Measurements from ENCODE around the gene SP140. TPM values are rescaled to one million over a fixed set of nuclear protein-coding genes. Genes with fewer than 3 reads are reported as not detected.

SP140 gene
- total and polyA plus RNA-seq, 2 experiments from 2014 or later = 0.24 to 0.70 TPM

DNA sequence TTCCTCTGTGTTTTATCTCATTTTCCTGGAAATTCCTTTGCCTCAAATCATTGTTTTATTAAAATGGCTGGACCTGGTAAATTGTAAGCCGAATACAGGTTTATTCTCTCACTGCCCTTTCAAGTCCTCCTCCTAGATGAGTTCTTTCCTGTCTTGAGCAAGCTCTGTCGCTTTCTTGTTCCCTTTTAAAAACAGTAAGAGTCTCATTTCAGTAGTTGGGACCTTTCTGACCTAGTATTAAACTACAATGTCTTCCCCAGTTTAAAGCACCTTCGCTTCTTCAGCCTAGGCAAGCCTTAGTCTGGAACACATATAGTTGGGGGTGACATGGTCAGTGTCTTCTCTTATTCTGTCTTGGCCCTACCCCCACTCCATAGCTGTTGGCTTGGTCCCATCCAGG lies 60.5 kb downstream of the SP140 start:
- no peaks in the 10 kb centered on the region for H3K4me1 ChIP-seq (ENCODE audit: insufficient read depth)
- DNase-seq (ENCODE audit: low spot score) = no peak
- peaks cover 13% of the 10 kb centered on the region; the same call in 2 of the 3 replicates for H3K9me3 Mint-ChIP-seq
- ATAC-seq = no peak
- no peaks in the 10 kb centered on the region for H3K27me3 Mint-ChIP-seq (ENCODE audit: insufficient read depth, low read depth, poor library complexity)
- no peak overlapping the region for H3K4me2 ChIP-seq
- H3K4me3 ChIP-seq = no peak overlapping the region
- H3K79me2 ChIP-seq (replicated peaks; ENCODE audit: insufficient read depth) = no peaks in the 10 kb centered on the region
- H3K36me3 Mint-ChIP-seq (ENCODE audit: low read depth) = no peaks in the 10 kb centered on the region
- TF ChIP-seq NANOG (IDR thresholded peaks at IDR 0.05; ENCODE audit: borderline replicate concordance) = no peak
- TF ChIP-seq EZH2phosphoT487 (IDR thresholded peaks at IDR 0.05; ENCODE audit: unreplicated experiment) = no peak
- no peak for TF ChIP-seq POLR2AphosphoS5 (IDR thresholded peaks at IDR 0.05; ENCODE audit: low read depth)
- TF ChIP-seq EZH2 (IDR thresholded peaks at IDR 0.05; ENCODE audit: low read depth, unreplicated experiment) = no peak
- TF ChIP-seq, protein P1, sequence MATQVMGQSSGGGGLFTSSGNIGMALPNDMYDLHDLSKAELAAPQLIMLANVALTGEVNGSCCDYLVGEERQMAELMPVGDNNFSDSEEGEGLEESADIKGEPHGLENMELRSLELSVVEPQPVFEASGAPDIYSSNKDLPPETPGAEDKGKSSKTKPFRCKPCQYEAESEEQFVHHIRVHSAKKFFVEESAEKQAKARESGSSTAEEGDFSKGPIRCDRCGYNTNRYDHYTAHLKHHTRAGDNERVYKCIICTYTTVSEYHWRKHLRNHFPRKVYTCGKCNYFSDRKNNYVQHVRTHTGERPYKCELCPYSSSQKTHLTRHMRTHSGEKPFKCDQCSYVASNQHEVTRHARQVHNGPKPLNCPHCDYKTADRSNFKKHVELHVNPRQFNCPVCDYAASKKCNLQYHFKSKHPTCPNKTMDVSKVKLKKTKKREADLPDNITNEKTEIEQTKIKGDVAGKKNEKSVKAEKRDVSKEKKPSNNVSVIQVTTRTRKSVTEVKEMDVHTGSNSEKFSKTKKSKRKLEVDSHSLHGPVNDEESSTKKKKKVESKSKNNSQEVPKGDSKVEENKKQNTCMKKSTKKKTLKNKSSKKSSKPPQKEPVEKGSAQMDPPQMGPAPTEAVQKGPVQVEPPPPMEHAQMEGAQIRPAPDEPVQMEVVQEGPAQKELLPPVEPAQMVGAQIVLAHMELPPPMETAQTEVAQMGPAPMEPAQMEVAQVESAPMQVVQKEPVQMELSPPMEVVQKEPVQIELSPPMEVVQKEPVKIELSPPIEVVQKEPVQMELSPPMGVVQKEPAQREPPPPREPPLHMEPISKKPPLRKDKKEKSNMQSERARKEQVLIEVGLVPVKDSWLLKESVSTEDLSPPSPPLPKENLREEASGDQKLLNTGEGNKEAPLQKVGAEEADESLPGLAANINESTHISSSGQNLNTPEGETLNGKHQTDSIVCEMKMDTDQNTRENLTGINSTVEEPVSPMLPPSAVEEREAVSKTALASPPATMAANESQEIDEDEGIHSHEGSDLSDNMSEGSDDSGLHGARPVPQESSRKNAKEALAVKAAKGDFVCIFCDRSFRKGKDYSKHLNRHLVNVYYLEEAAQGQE (IDR thresholded peaks at IDR 0.05; ENCODE audit: unreplicated experiment) = no peak
- TF ChIP-seq, protein P2, sequence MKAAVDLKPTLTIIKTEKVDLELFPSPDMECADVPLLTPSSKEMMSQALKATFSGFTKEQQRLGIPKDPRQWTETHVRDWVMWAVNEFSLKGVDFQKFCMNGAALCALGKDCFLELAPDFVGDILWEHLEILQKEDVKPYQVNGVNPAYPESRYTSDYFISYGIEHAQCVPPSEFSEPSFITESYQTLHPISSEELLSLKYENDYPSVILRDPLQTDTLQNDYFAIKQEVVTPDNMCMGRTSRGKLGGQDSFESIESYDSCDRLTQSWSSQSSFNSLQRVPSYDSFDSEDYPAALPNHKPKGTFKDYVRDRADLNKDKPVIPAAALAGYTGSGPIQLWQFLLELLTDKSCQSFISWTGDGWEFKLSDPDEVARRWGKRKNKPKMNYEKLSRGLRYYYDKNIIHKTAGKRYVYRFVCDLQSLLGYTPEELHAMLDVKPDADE (IDR thresholded peaks at IDR 0.05) = no peak
- TF ChIP-seq, protein P3, sequence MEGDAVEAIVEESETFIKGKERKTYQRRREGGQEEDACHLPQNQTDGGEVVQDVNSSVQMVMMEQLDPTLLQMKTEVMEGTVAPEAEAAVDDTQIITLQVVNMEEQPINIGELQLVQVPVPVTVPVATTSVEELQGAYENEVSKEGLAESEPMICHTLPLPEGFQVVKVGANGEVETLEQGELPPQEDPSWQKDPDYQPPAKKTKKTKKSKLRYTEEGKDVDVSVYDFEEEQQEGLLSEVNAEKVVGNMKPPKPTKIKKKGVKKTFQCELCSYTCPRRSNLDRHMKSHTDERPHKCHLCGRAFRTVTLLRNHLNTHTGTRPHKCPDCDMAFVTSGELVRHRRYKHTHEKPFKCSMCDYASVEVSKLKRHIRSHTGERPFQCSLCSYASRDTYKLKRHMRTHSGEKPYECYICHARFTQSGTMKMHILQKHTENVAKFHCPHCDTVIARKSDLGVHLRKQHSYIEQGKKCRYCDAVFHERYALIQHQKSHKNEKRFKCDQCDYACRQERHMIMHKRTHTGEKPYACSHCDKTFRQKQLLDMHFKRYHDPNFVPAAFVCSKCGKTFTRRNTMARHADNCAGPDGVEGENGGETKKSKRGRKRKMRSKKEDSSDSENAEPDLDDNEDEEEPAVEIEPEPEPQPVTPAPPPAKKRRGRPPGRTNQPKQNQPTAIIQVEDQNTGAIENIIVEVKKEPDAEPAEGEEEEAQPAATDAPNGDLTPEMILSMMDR (conservative IDR thresholded peaks at IDR 0.05; ENCODE audit: low read depth in 2 of 2) = no peak
- TF ChIP-seq CREB1 (CRISPR knock-in tag; IDR thresholded peaks at IDR 0.05; ENCODE audit: low read depth) = no peak
- no peak for TF ChIP-seq JUNB (IDR thresholded peaks at IDR 0.05; ENCODE audit: unreplicated experiment)
- TF ChIP-seq STAT1 (IDR thresholded peaks at IDR 0.05; ENCODE audit: unreplicated experiment) = no peak
- no peak for TF ChIP-seq ZNF331 (CRISPR knock-in tag; IDR thresholded peaks at IDR 0.05; ENCODE audit: low read depth)
- TF ChIP-seq, protein P4, sequence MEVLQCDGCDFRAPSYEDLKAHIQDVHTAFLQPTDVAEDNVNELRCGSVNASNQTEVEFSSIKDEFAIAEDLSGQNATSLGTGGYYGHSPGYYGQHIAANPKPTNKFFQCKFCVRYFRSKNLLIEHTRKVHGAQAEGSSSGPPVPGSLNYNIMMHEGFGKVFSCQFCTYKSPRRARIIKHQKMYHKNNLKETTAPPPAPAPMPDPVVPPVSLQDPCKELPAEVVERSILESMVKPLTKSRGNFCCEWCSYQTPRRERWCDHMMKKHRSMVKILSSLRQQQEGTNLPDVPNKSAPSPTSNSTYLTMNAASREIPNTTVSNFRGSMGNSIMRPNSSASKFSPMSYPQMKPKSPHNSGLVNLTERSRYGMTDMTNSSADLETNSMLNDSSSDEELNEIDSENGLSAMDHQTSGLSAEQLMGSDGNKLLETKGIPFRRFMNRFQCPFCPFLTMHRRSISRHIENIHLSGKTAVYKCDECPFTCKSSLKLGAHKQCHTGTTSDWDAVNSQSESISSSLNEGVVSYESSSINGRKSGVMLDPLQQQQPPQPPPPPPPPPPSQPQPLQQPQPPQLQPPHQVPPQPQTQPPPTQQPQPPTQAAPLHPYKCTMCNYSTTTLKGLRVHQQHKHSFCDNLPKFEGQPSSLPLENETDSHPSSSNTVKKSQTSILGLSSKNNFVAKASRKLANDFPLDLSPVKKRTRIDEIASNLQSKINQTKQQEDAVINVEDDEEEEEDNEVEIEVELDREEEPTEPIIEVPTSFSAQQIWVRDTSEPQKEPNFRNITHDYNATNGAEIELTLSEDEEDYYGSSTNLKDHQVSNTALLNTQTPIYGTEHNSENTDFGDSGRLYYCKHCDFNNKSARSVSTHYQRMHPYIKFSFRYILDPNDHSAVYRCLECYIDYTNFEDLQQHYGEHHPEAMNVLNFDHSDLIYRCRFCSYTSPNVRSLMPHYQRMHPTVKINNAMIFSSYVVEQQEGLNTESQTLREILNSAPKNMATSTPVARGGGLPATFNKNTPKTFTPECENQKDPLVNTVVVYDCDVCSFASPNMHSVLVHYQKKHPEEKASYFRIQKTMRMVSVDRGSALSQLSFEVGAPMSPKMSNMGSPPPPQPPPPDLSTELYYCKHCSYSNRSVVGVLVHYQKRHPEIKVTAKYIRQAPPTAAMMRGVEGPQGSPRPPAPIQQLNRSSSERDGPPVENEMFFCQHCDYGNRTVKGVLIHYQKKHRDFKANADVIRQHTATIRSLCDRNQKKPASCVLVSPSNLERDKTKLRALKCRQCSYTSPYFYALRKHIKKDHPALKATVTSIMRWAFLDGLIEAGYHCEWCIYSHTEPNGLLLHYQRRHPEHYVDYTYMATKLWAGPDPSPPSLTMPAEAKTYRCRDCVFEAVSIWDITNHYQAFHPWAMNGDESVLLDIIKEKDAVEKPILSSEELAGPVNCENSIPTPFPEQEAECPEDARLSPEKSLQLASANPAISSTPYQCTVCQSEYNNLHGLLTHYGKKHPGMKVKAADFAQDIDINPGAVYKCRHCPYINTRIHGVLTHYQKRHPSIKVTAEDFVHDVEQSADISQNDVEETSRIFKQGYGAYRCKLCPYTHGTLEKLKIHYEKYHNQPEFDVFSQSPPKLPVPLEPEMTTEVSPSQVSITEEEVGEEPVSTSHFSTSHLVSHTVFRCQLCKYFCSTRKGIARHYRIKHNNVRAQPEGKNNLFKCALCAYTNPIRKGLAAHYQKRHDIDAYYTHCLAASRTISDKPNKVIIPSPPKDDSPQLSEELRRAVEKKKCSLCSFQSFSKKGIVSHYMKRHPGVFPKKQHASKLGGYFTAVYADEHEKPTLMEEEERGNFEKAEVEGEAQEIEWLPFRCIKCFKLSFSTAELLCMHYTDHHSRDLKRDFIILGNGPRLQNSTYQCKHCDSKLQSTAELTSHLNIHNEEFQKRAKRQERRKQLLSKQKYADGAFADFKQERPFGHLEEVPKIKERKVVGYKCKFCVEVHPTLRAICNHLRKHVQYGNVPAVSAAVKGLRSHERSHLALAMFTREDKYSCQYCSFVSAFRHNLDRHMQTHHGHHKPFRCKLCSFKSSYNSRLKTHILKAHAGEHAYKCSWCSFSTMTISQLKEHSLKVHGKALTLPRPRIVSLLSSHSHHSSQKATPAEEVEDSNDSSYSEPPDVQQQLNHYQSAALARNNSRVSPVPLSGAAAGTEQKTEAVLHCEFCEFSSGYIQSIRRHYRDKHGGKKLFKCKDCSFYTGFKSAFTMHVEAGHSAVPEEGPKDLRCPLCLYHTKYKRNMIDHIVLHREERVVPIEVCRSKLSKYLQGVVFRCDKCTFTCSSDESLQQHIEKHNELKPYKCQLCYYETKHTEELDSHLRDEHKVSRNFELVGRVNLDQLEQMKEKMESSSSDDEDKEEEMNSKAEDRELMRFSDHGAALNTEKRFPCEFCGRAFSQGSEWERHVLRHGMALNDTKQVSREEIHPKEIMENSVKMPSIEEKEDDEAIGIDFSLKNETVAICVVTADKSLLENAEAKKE (CRISPR knock-in tag; IDR thresholded peaks at IDR 0.05) = no peak
- H3K27me3 ChIP-seq (ENCODE audit: insufficient read depth) = no peaks in the 10 kb centered on the region
- no peaks in the 10 kb centered on the region for H3K4me1 Mint-ChIP-seq
- H3K36me3 ChIP-seq (ENCODE audit: insufficient read depth) = 0 out of 2 replicates have a peak, but pooled peaks cover 2% of the 10 kb centered on the region
- no peaks in the 10 kb centered on the region for H3F3A ChIP-seq (replicated peaks; ENCODE audit: low read depth)
- no peak overlapping the region for H2AFZ ChIP-seq
- no peaks in the 10 kb centered on the region for H4K20me1 ChIP-seq (replicated peaks; ENCODE audit: insufficient read depth)
- no peak overlapping the region for H3K27ac ChIP-seq (ENCODE audit: low read depth)
- H3K9me2 ChIP-seq (ENCODE audit: insufficient read depth) = 0 out of 2 replicates have a peak, but pooled peaks cover 4% of the 10 kb centered on the region
- no peak overlapping the region for H3K4me3 Mint-ChIP-seq
- no peak overlapping the region for H3K27ac Mint-ChIP-seq

Measured in GM23338 (cell line).